ENCODE results near the gene BCORL1. TPM values are rescaled to one million over a fixed set of nuclear protein-coding genes. Genes with fewer than 3 reads are reported as not detected.

Gene BCORL1
- total RNA-seq, 2 donors from 2014 or later: 3.0 to 4.4 TPM

GRCh38 chrX:130081421-130082045 is 99.1 kb downstream of the BCORL1 start:
- H3K9me3 ChIP-seq: no peaks in the 10 kb centered on the region
- no peaks in the 10 kb centered on the region for H3K4me1 ChIP-seq
- DNase-seq (no peak), ATAC-seq (no peak)
- no peak overlapping the region for H3K4me3 ChIP-seq
- intact Hi-C loops (cut with DNase I): loop anchor here (5.0 kb wide), 1 partner anchor 111 kb away; no protein-coding TSS in a partner anchor
- 54 to 65% methylated on average over 6 to 7 of the region's 12 CpGs for WGBS, 2 donors
- no peak overlapping the region for H3K27ac ChIP-seq
- no peak for TF ChIP-seq POLR2A (IDR thresholded peaks at IDR 0.05)
- TF ChIP-seq, protein P1, sequence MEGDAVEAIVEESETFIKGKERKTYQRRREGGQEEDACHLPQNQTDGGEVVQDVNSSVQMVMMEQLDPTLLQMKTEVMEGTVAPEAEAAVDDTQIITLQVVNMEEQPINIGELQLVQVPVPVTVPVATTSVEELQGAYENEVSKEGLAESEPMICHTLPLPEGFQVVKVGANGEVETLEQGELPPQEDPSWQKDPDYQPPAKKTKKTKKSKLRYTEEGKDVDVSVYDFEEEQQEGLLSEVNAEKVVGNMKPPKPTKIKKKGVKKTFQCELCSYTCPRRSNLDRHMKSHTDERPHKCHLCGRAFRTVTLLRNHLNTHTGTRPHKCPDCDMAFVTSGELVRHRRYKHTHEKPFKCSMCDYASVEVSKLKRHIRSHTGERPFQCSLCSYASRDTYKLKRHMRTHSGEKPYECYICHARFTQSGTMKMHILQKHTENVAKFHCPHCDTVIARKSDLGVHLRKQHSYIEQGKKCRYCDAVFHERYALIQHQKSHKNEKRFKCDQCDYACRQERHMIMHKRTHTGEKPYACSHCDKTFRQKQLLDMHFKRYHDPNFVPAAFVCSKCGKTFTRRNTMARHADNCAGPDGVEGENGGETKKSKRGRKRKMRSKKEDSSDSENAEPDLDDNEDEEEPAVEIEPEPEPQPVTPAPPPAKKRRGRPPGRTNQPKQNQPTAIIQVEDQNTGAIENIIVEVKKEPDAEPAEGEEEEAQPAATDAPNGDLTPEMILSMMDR (IDR thresholded peaks at IDR 0.05): no peak
- H3K36me3 ChIP-seq (replicated peaks in 1 of 2; ENCODE audit: insufficient read depth in 1 of 2, low read depth in 2 of 2): no peaks in the 10 kb centered on the region
- no peaks in the 10 kb centered on the region for H3K27me3 ChIP-seq

GRCh38 chrX:130082244-130083106 is 100.0 kb downstream of the BCORL1 start:
- DNase-seq: peak in 1 of 4 donors; percentile 33
- Histone ChIP-seq H3K27ac (peak overlapping the region in 1 of 4 donors; percentile 32), H3K36me3 (replicated peaks in 1 of 2; ENCODE audit: insufficient read depth in 1 of 2, low read depth in 2 of 2) (no peaks in the 10 kb centered on the region), H3K27me3 (no peaks in the 10 kb centered on the region), H3K9me3 (no peaks in the 10 kb centered on the region), H3K4me3 (no peak overlapping the region), H3K4me1 (no peaks in the 10 kb centered on the region)
- no peak for ATAC-seq
- intact Hi-C loops (cut with DNase I): loop anchor here (5.0 kb wide), 1 partner anchor 110 kb away; no protein-coding TSS in a partner anchor
- WGBS, 2 donors: 0 to 47% methylated on average over 1 to 26 of the region's 28 CpGs
- no peak for TF ChIP-seq POLR2A (IDR thresholded peaks at IDR 0.05)
- TF ChIP-seq, protein P1 (IDR thresholded peaks at IDR 0.05): peak in 1 of 7 experiments; percentile 10

- no peaks in the 10 kb centered on the region for H3K4me1 ChIP-seq
- DNase-seq: no peak
These were observed 100.7 kb downstream of the BCORL1 start for GRCh38 chrX:130083107-130083490.

DNA sequence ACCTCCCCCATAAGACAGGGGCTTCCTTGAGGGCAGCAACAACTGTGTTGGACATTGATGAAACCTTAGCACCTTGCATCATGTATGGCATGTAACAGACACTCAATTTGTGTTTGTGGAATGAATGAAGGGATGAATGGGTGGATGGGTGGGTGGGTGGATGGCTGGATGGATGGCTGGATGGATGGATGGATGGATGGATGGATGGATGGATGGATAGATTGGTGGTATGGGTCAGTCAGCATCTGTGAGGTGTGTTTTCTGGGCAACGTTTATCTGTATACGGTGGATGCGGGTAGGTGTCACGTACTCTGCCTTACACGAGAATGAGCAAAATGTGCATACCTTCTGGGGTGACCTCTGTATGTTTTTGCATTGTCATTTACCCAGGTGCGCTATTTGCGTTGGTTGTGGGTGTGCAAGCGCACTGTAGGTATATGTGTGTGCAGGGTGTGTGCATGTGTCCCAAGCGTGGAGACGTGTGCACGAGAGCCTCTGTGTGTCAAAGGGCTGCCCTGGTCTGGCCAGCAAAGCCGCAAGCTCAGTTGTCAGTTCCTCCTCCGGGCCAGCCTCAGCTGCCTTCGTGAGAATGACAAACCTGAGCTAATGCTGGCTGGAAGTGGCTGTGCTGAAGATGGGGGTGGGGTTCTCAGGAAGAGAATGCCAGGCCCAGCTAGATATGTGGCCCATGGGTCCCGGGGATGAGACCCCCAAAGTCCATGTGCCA is 101.4 kb downstream of the BCORL1 start:
- Histone ChIP-seq H3K36me3 (replicated peaks in 1 of 2; ENCODE audit: insufficient read depth in 1 of 2, low read depth in 2 of 2) (no peaks in the 10 kb centered on the region), H3K4me3 (no peak overlapping the region), H3K27ac (no peak overlapping the region), H3K4me1 (no peaks in the 10 kb centered on the region), H3K27me3 (no peaks in the 10 kb centered on the region), H3K9me3 (no peaks in the 10 kb centered on the region)
- 72 to 78% methylated on average over 6 to 10 of the region's 15 CpGs for WGBS, 2 donors
- intact Hi-C loops (cut with DNase I): loop anchor here (5.0 kb wide), 1 partner anchor 108 kb away; no protein-coding TSS in a partner anchor
- no peak for TF ChIP-seq POLR2A (IDR thresholded peaks at IDR 0.05)
- TF ChIP-seq, protein P1 (IDR thresholded peaks at IDR 0.05): no peak
- DNase-seq (peak in 1 of 4 donors; percentile 22), ATAC-seq (no peak)

More at GRCh38 chrX:130083107-130083490, 100.7 kb downstream of the BCORL1 start:
- Histone ChIP-seq H3K27ac (peak overlapping the region in 1 of 4 donors; percentile 32), H3K27me3 (no peaks in the 10 kb centered on the region), H3K4me3 (no peak overlapping the region), H3K9me3 (no peaks in the 10 kb centered on the region), H3K36me3 (replicated peaks in 1 of 2; ENCODE audit: insufficient read depth in 1 of 2, low read depth in 2 of 2) (no peaks in the 10 kb centered on the region)
- intact Hi-C loops (cut with DNase I): loop anchor here (5.0 kb wide), 1 partner anchor 109 kb away; no protein-coding TSS in a partner anchor
- TF ChIP-seq, protein P1 (IDR thresholded peaks at IDR 0.05): no peak
- TF ChIP-seq POLR2A (IDR thresholded peaks at IDR 0.05): no peak
- WGBS, 2 donors: 48% methylated on average over 3 of the region's 7 CpGs; no CpG with 5 or more reads in 1 of the 2 donors
- ATAC-seq: no peak

Measured in body of pancreas (tissue), 4 donors.